Middle frontal gyrus (tissue), 1 donor: Measurements from ENCODE around the gene EDNRB.
"Not testable (repeated sequence)": the region's sequence is repeated elsewhere in the genome, so short reads cannot be mapped to it uniquely, and the experiment has no call there.

Source experiments
- DNase-seq: peaks from one replicate; pipeline ENCODE4 v3.0.0-alpha.2; 2015; ENCODE audit warnings: low spot score; ENCODE audit errors: extremely low spot score

Gene EDNRB

GRCh38 chr13:77896977-77897376, 21.7 kb downstream of the EDNRB start:
- no peak for DNase-seq

- no peak for DNase-seq
Measured at GRCh38 chr13:77896536-77896935, 22.1 kb downstream of the EDNRB start.

GRCh38 chr13:77894743-77895142, 23.9 kb downstream of the EDNRB start:
- no peak for DNase-seq

DNA sequence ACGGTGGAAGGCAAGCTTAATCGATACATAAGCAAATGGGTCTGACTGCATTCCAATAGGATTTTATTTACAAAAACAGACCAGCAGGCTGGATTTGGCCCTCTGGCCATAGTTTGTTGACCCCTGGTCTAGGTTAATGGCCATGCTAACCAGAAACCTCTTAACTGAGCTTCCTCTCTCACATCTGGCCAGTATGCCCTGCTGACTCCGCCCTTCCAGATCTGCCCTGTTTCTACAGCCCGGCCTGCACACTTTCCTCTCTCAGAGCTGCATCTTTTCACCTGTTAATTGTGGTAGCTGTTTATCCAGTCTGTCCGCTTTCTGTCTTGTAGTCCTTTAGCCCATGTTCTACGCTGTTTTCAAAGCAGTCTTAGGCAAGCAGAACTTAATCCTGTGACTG, 25.6 kb downstream of the EDNRB start:
- no peak for DNase-seq

DNA sequence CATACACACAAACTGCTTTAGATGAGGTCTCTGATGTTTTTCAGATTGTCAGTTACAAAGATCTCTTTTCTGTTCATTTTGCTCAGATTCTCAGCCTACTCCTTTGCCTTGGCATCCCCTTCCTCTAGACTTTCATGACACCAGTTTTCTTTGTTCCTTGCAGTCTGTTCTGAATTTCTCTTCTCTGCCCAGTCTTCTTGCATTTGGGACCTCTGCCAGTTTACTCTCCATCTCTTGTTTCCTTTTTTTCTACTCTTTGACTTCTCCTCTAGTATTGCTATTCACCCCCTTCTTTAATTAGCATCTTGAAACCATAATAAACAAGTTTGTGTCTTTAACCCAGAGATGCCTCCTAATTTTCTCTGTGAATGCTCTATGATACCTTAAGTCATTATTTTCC, 26.1 kb downstream of the EDNRB start:
- no peak for DNase-seq

- DNase-seq, result no peak
Measured at GRCh38 chr13:77891486-77891885, 27.1 kb downstream of the EDNRB start.

DNA sequence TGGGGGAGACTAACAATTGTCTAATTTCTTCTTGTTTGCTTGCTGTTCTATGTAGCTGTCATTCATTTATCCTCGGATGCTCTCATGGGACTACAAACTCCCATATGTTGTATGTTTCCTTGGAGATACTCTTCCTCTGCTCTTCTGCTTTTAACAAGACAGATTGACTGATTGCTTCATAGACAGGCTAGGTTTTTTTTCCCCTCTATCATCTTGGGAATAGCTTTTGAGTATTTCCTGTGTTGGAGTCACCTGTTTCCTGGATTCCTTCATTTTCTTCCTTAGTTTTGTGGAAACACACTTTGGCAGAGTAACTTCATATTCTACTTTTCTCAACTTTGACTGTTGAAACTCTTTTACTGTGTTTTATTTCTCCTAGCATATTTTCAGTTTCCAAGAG, 27.6 kb downstream of the EDNRB start:
- DNase-seq, result no peak

DNA sequence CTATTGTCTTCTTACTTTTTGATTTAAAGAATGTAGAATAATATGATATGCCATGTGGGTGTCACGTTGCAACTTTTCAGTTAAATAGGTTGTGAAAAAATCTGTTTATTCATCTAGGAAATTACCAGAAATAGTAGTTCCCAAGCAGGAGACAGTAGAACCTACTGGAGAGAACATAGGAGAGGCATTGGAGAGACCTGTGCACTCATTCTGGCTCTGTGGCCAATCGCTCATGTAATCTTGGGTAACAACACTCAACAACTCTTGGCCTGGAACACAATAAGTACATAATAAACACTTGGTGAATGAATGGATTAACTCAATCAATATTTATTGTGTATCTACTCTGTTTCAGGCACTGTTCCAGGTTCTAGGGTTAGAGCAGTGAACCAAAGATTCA, 35.3 kb downstream of the EDNRB start:
- no peak for DNase-seq

DNA sequence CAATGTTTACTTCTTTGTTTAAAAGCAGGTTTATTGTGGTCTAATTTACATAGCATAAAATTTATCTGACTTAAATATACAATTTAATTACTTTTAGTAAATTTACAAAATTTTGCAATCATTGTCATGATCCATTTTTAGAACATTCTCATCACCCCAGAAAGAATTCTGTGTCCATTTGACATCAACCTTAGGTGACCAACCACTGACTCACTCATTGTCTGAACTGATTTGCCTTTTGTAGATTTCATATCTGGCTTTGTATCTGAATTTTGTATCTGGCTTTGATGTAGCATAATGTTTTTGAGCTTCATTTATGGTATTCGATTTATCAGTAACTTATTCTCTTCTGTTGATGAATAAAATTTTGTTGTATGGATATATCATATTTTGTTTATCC, 40.4 kb downstream of the EDNRB start:
- no peak for DNase-seq

DNA sequence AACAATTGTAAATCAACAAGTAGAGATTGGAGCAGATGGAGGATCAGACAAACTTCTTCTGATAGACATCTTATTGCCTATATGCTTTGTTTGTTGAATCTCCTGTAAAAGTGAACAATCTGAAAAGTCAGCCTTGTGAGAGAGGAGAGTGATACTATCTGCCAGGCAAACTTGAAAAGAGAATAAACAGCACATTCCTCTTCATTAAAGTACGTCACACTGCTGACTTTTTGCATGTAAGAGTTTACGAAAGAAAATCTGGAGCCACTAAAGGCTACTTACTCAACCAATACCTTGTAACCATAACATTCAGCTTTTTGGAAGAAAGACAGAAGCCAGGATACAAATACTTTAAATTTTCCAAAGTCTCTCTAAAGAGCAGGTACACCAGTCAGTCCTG, 42.5 kb downstream of the EDNRB start:
- DNase-seq, result no peak

- DNase-seq, result no peak
Measured at GRCh38 chr13:77874406-77874805, 44.2 kb downstream of the EDNRB start.

- DNase-seq, result no peak
Measured at GRCh38 chr13:77872995-77873394, 45.6 kb downstream of the EDNRB start.

GRCh38 chr13:77871596-77871995, 47.0 kb downstream of the EDNRB start:
- DNase-seq, result no peak

DNA sequence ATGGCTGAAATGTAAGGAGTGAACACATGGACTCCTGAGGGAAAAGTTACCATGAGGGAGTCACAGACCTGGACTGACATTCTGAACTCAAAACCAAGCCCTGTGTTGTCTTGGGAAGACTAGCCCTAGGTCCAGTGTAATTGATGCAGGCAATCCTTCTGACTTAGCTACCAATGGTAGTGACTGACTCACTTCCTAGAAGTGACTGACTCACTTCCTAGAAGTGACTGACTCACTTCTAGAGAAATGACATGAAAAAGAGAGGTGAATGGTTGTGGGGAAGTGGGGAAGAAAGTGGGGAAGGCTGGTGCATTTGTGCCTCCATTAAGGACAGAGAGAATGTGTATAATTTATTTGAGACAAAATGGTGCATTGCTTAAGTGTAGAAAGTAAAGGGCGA, 49.9 kb downstream of the EDNRB start:
- no peak for DNase-seq

DNA sequence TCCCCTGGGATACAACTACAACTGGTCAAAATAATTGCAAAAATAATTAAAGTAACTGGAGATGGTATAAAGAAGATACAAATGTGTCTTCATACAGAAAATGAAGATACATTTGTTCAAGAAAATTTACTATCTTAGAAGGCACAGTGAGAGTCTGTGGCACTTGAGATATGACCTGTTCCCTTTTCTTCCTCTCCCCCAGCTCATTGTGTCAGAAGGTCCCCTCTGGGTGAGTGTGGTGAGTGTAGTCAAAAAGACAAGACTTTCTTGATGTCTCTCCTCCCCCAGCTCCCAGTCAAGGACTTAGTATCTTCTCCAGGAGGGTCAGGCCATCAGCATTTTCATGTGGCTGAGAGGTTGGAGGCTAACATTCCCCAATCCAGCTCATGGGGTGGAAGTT, 51.7 kb downstream of the EDNRB start:
- DNase-seq, result no peak

DNA sequence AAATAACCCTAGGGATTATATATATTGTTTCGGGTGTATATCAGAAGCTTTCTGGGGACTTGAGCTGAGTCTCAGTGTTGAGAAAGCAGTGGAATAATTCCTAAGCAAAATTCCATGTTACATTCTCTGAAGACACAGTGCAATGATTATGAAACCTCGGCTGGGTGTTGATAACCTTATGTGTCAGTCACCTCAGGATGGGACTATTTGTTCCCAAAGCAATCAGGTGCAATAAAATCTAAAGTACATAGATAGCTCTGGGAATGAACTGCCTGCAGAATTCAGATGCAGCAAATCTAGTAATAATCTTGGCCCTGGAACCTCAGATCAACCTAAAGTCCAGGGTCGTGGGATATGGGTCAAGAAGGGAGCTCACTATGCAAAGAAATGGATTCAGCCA, 53.0 kb downstream of the EDNRB start:
- DNase-seq, result no peak

- no peak for DNase-seq
Measured at GRCh38 chr13:77863144-77863543, 55.5 kb downstream of the EDNRB start.

- DNase-seq, result no peak
Measured at GRCh38 chr13:77861741-77862140, 56.9 kb downstream of the EDNRB start.

DNA sequence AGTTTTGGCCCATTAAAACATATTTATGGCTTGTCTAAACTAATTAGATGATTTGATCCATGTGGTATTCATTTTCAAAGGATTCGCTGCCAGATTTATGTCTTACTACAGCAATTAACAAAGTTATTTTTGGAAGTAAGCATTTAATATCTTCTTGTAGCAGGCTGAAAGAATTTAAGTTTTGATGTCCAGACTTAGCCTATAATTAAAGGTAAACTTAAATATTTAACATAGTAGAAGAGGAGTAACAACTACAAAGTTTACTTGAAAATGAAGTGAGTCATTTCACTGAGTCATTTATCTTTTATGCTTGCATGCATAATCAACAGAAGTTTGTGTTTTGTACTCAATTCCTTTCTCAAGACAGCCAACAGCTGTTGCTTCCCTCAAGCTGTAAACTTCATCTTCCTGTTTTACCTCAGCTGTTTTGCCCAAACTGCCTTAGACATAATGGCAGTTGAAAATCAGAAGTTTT, 58.1 kb downstream of the EDNRB start:
- no peak for DNase-seq

- DNase-seq, result no peak
Measured at GRCh38 chr13:77859450-77859849, 59.2 kb downstream of the EDNRB start.

- no peak for DNase-seq
Measured at GRCh38 chr13:77857531-77858209, 61.0 kb downstream of the EDNRB start.

- DNase-seq, result no peak
Measured at GRCh38 chr13:77853703-77854102, 64.9 kb downstream of the EDNRB start.

DNA sequence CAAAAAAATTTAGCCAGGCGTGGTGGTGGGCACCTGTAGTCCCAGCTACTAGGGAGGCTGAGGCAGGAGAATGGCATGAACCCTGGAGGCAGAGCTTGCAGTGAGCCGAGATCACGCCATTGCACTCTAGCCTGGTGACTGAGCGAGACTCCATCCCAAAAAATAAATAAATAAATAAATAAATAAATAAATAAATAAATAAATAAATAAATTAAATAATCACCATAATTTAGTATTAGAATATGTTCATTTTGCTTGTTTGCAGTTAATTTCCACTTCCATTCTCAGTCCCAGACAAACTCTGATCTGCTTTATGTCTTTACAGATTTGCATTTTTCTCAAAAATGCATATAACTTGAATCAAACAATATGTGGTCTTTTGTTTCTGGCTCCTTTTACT, 70.6 kb downstream of the EDNRB start:
- not testable (repeated sequence) for DNase-seq

DNA sequence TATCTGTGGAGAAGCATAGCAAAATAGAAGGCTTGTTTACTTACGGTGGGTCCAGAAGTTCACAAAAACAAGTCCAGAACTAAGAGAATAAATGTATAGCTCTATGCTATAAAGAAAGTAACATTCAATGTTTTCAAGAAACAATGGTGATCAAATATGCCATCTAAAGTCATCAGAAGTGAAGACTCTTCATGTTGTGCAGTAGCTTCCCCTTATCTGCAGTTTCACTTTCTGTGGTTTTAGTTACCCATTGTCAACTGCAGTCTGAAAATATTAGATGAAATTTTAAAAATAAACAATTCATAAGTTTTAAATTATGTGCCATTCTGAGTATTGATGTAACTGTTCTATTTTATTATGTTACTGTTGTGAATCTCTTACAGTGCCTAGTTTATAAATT, 72.5 kb downstream of the EDNRB start:
- DNase-seq, result no peak
